HG02943 (cell line): ENCODE measurements around the gene MGAM2.

ENCODE experiments used
- ATAC-seq: cut with Tn5 transposase; IDR thresholded peaks from one replicate; pipeline ENCODE4 v1.9.1; 2021; ENCODE audit warnings: mild to moderate bottlenecking, low read depth, moderate library complexity; ENCODE audit not compliant: unreplicated experiment

MGAM2 gene

GRCh38 chr7:142114207-142114606, 2.7 kb downstream of the MGAM2 start:
- ATAC-seq: no peak

- no peak for ATAC-seq
These were observed 9.0 kb downstream of the MGAM2 start for GRCh38 chr7:142120524-142120923.

- no peak for ATAC-seq
These were observed 11.7 kb downstream of the MGAM2 start for GRCh38 chr7:142123184-142123583.

GRCh38 chr7:142125256-142125955, 13.9 kb downstream of the MGAM2 start:
- no peak for ATAC-seq

GRCh38 chr7:142130267-142130666, 18.7 kb downstream of the MGAM2 start:
- ATAC-seq: no peak

- no peak for ATAC-seq
These were observed 20.1 kb downstream of the MGAM2 start for GRCh38 chr7:142131439-142132185.

- no peak for ATAC-seq
These were observed 22.2 kb downstream of the MGAM2 start for GRCh38 chr7:142133731-142134148.

GRCh38 chr7:142134909-142135308, 23.4 kb downstream of the MGAM2 start:
- ATAC-seq: no peak

- no peak for ATAC-seq
These were observed 27.5 kb downstream of the MGAM2 start for GRCh38 chr7:142138996-142139395.

GRCh38 chr7:142139597-142140400, 28.3 kb downstream of the MGAM2 start:
- ATAC-seq: no peak

GRCh38 chr7:142140401-142140959, 29.0 kb downstream of the MGAM2 start:
- ATAC-seq: no peak

- ATAC-seq: no peak
These were observed 31.2 kb downstream of the MGAM2 start for GRCh38 chr7:142142702-142143101.

- no peak for ATAC-seq
These were observed 34.6 kb downstream of the MGAM2 start for GRCh38 chr7:142146124-142146523.

GRCh38 chr7:142150356-142150755, 38.8 kb downstream of the MGAM2 start:
- ATAC-seq: no peak

- ATAC-seq: no peak
These were observed 39.4 kb downstream of the MGAM2 start for GRCh38 chr7:142150869-142151268.

- ATAC-seq: no peak
These were observed 40.6 kb downstream of the MGAM2 start for GRCh38 chr7:142152076-142152475.

GRCh38 chr7:142153400-142153799, 41.9 kb downstream of the MGAM2 start:
- ATAC-seq: no peak

GRCh38 chr7:142158736-142159496, 47.4 kb downstream of the MGAM2 start:
- ATAC-seq: no peak

- no peak for ATAC-seq
These were observed 50.4 kb downstream of the MGAM2 start for GRCh38 chr7:142161921-142162320.

- no peak for ATAC-seq
These were observed 57.2 kb downstream of the MGAM2 start for GRCh38 chr7:142168746-142169145.
